GM21619 (cell line): Measurements from ENCODE around the gene NUP42.

Experiments used
- ATAC-seq: cut with Tn5 transposase; IDR thresholded peaks from one replicate; pipeline ENCODE4 v1.9.1; 2021; ENCODE audit not compliant: unreplicated experiment

NUP42 gene

GRCh38 chr7:23232966-23233365, 51.1 kb downstream of the NUP42 start:
- no peak for ATAC-seq

DNA sequence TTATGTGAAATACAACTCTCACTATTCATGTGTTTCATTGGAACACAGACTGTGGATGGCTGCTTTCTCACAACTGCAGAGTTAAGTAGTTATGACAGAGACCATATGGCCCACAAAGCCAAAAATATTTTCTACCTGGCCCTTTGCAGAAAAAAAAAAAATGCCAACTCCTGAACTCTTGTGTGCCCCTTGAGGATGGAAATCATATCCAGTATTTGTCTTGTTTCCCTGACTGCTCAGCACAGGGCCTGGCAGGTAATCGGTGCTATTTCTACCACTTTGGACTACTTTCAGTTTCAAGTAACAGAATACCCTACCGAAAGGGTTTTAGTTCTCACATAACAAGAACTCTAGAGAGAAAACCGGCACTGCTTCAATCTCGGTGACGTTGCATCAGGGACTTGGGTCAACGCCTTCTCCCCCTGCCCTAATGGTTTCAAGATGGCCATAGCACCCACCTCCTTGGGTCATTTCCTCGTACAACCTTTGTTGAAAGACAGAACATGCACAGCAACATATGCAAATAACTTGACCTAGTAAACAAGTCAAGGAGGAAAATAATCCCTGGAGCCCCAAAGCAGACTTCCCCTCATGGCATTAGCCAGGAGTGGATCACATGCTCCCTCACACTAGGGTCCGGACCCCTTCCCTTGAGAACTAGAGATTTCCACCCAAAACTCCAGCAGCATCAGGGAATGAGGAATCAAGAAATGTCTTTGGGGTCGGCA, 52.9 kb downstream of the NUP42 start:
- ATAC-seq, result peak; percentile 93

- ATAC-seq, result no peak
These were observed 54.0 kb downstream of the NUP42 start for GRCh38 chr7:23235813-23236221.

DNA sequence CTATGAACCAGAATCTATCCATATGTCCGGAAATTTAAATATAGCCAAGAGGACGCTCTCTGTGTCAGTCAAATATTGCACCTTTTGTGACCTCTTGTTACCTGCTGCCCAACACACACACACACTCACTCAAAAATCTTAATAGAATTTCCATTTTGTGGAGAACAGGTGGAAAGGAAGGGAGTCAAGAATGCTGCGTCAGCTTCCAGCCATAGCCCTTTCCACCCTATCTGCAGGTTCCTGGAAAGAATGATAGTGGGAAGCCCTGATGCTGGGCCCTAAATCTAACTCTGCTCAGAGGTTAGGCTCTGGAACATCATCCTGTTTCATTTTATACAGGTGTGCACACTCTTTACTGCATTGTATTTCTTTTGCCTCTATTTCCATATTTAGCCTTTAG, 55.2 kb downstream of the NUP42 start:
- no peak for ATAC-seq

GRCh38 chr7:23238983-23239652, 57.3 kb downstream of the NUP42 start:
- no peak for ATAC-seq

GRCh38 chr7:23239698-23240097, 57.9 kb downstream of the NUP42 start:
- ATAC-seq, result no peak

DNA sequence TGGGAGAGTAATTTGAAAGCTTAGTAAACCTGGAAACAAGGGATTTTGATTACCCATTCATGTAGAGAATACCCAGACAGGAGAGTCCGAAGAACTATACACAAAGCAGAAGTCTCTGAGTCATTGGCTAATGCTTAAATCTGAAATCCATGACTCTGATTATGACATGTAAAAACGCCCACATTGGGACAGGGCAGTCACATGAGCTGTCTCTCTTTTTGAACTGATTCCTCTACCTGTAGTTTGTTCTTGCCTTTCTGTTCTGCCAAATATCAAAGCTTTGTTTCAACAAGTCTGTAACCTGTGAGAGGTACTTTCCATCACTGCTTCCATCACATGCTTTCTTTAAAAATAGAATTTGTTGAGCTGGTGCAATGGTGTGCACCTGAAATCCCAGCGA, 60.5 kb downstream of the NUP42 start:
- no peak for ATAC-seq

- ATAC-seq, result no peak
These were observed 61.1 kb downstream of the NUP42 start for GRCh38 chr7:23242935-23243334.

DNA sequence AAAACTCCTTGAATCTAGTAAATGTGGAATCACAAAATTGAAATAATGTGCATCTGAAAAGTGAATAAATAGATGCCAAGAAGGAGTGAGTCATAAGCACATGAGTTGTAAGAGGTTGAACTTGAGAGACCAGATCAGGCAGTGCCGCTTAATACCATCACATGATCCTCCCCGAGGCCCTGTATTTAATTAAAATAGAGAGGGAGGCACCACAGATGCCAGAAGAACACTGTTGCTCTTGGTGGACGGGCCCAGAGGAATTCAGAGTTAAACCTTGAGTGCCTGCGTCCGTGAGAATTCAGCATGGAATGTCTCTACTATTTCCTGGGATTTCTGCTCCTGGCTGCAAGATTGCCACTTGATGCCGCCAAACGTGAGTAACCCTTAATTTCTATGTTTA, 64.7 kb downstream of the NUP42 start, which contains the start of gene GPNMB:
GPNMB (plus strand) TSS at position 221 of the 400 bp plus-strand sequence; CDS start at position 304, 83 bp downstream.
- ATAC-seq, result no peak

GRCh38 chr7:23247046-23247602, 65.3 kb downstream of the NUP42 start:
- no peak for ATAC-seq

- no peak for ATAC-seq
These were observed 65.9 kb downstream of the NUP42 start for GRCh38 chr7:23247603-23248335.

GRCh38 chr7:23249486-23249885, 67.6 kb downstream of the NUP42 start:
- ATAC-seq, result no peak
